ENCODE data around the gene NRDE2.

NRDE2 gene

GRCh38 chr14:90331497-90332270 is at the start of gene NRDE2:
NRDE2 (minus strand) TSS chr14:90331941; CDS start chr14:90331904, 37 bp downstream.
- DNase-seq (ENCODE audit: extremely low read depth in 1 of 2, low read depth in 1 of 2): peak; percentile 96 to 99

DNA sequence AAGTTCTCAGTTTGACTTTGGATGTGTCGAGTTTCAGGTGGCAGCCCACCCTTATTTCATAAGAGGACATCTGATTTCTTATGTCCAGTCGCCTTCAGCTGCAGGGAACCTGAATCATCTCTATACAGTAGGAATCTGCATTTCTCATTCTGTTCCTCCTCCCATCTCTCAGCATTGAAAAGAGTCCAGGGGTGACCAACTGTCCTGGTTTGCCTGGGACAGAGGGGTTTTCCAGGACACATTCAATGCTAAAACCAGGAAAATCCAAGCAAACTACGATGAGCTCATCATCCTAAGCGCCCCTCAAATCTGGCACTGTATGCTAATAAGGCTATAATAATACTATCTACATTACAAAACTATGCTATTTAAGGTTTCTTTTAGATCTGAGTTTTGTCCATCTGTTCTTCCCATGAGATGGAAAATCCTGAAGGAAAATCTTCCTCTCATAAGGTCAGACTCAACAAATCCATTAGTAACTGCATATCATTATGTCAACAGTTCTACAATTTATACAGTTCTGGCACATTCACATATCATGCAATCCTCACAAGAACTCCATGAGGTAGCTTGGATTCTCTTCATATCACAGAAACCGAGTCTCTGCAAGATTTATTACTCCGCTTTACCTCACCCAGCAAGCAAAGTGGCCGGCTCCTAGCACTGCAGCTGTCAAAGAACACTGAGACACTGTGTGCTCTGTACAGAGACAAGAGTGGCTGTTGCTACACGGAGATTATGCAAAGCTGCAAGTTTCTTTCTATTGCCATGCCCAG is 49.5 kb upstream of the NRDE2 start:
- DNase-seq (ENCODE audit: extremely low read depth in 1 of 2, low read depth in 1 of 2): no peak

- no peak for DNase-seq (ENCODE audit: extremely low read depth in 1 of 2, low read depth in 1 of 2)
Observed at GRCh38 chr14:90379106-90379505, 47.4 kb upstream of the NRDE2 start.

DNA sequence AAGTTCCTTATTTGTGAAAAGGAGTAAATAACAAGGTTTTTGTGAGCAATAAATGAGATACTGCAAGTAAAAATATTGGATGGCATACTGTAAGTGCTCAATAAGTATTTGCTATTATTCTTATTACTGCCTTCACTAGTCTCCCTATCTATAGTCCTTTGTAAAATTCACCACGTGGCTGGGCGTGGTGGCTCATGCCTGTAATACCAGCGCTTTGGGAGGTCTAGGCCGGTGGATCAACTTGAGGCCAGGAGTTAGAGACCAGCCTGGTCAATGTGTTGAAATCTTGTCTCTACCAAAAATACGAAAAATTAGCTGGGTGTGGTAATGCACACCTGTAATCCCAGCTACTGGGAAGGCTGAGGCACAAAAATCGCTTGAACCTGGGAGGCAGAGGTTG is 46.5 kb upstream of the NRDE2 start:
- DNase-seq (ENCODE audit: extremely low read depth in 1 of 2, low read depth in 1 of 2): no peak

DNA sequence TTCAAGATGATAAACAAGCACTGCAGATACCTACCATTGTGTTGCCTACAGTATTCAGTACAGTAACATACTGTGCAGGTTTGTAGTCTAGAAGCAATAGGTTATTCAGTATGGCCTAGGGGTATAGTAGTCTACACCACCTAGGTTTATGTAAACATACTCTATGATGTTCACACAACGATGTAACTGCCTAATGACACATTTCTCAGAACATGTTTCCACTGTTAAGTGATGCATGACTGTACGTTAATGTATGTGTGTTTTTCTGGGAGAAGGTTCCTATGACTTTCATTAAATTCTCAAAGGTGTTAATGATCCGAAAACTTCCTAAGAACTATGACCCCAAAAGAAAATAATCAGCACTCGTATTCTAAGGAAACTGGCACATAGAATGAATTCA is 44.2 kb upstream of the NRDE2 start:
- DNase-seq (ENCODE audit: extremely low read depth in 1 of 2, low read depth in 1 of 2): no peak

DNA sequence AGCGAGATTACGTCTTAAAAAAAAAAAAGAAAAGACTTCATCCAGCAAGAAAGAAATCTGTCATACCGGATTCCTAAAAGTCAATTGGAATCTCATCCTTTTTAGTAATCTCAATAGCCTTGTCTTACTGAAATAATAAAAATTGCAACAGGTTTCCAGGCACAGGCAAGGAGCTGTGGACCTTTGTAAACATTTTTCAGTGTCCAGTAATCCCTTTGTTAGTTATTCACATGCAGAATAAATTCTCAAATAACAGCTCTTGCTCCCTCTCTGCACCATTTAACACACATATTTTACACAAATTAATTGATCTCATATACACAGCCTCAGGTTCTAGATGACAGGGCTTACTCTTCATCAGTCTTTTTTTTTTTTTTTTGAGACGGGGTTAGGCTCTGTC is 43.1 kb upstream of the NRDE2 start:
- no peak for DNase-seq (ENCODE audit: extremely low read depth in 1 of 2, low read depth in 1 of 2)

- no peak for DNase-seq (ENCODE audit: extremely low read depth in 1 of 2, low read depth in 1 of 2)
Observed at GRCh38 chr14:90373887-90374286, 42.1 kb upstream of the NRDE2 start.

GRCh38 chr14:90368946-90369721 is 37.4 kb upstream of the NRDE2 start:
- DNase-seq (ENCODE audit: extremely low read depth in 1 of 2, low read depth in 1 of 2): no peak

GRCh38 chr14:90362558-90362896 is 30.8 kb upstream of the NRDE2 start:
- DNase-seq (ENCODE audit: extremely low read depth in 1 of 2, low read depth in 1 of 2): no peak

DNA sequence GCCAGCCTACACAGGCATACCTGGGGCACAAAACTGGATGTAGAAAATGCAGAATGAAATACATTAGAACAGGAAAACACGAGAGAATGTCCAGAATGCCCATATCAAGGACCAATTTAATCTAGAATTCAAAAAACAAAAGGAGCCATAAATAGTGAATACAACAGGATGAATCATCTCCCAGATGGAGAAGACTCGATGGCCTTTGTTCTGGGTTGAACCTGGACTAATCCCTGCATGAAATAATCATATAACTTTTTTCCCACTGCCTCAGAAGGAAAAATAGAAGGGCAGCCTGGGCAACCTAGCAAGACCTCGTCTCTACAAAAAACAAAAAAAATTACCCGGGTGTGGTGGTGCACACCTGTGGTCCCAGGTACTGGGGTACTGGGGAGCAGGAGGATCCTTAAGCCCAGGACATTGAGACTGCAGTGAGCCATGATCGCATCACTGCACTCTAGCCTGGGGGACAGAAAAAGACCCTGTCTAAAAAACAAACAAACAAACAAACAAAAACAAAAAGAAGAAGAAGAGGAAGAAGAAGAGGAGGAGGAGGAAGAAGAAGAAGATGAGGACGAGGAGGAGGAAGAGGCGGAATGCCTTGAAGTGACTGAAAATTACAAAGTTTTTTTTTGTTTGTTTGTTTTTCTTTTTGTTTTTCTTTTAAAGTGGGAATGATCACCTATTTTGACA is 30.3 kb upstream of the NRDE2 start:
- DNase-seq (ENCODE audit: extremely low read depth in 1 of 2, low read depth in 1 of 2): no peak

GRCh38 chr14:90358359-90358758 is 26.6 kb upstream of the NRDE2 start:
- no peak for DNase-seq (ENCODE audit: extremely low read depth in 1 of 2, low read depth in 1 of 2)

DNA sequence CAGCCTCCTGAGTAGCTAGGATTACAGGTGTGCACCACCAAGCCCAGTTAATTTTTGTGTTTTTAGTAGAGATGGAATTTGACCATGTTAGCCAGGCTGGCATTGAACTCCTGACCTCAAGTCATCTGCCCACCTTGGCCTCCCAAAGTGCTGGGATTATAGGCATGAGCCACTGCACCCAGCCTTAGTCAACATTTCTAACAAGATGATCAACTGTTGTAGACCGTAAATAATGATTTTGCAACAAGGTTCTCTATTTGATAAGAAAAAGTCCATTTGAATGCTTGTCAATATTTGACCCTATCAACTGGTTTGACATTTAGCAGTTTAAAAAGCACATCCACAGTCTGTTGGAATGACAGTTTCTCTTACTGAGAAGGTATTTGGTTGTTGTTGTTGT is 25.2 kb upstream of the NRDE2 start:
- no peak for DNase-seq (ENCODE audit: extremely low read depth in 1 of 2, low read depth in 1 of 2)

DNA sequence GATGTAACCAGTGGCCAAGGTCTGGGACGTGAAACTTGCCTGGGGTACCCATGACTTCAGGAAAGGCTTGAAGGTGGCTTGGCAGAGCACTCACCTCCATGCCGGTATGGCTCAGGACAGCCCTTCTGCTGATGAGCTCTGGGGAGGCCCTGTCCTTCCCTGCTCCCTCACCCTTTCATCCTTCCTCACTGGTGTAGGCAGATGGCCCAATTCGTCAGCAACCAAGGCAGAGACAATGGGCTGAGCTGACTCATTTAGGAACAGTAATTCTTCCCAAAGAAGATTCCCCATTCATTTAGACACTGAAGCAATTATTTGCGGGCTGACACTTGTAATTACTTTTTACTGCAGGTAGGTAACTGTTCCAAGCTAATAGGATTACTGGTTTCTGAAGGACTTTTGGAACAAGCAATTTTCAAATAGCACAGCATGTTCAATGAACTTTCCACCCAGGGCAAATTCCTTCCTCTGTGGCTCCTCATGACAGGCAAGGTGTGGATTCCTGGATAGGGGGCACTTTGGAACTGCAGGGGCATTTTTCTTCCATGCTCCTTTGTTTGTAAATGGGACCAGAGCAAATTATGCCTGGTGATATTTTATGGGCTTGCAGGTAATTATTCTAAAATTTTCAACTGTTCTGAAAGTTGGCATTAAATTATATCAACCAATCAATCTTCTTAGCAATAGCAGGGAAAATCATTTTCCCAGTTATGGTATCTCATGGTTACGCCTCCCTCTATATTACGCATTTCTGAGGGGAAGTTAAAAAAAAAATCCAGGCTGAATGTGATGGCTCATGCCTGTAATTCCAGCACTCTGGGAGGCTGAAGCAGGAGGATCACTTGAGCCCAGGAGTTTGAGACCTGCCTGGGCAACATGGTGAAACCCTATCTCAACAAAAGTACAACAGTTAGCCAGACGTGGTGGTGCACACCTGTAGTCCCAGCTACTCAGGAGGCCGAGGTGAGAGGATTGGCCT is 24.1 kb upstream of the NRDE2 start:
- no peak for DNase-seq (ENCODE audit: extremely low read depth in 1 of 2, low read depth in 1 of 2)

DNA sequence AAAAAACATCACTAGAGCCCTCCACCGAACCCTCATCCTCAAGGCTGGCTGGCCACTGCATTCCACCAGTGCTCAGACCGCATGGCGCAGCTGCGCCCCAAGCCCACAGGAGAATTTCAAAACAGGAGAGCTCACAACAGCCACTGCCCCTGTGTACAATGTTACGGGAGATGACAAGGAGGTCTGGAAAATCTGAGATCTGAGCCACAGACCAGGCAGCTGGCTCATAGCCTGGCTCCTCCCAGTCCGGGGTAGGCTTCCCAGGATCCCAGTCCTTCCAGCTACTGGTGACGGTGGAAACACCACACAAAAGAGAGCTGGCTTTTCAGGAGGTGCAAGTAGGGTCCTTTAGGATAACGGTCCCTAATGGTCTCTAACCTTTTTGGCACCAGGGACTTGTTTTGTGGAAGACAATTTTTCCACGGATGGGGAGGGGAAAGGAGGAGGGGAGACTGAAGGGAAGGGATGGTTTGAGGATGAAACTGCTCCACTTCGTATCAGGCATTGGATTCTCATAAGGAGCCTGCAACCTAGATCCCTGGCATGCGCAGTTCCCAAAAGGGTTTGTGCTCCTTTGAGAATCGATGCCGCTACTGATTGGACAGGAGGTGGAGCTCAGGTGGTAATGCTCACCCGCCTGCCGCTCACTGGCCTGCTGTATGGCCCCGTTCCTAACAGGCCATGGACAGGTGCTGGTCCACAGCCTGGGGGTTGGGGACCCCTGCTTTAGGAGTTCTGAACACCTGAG is 23.0 kb upstream of the NRDE2 start:
- no peak for DNase-seq (ENCODE audit: extremely low read depth in 1 of 2, low read depth in 1 of 2)

DNA sequence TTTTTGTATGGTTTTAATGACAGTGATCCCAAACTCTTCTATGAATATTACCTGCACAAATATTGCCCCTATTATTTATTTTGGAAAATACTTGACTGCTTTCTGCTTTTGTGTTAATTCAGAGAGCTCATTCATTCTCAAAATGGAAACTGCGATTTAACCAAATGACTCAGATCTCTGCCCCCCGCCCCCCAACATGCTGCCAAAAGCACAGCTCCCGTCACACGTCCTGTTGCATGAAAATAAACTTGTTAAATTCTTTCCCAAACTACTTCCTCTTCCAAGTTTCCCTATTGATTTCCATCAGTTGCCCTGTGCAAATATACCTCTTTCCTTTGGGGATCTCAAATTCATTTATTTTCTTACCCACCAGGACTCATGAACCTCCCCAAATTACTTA is 18.0 kb upstream of the NRDE2 start:
- DNase-seq (ENCODE audit: extremely low read depth in 1 of 2, low read depth in 1 of 2): no peak

- DNase-seq (ENCODE audit: extremely low read depth in 1 of 2, low read depth in 1 of 2): no peak
Observed at GRCh38 chr14:90348270-90348669, 16.5 kb upstream of the NRDE2 start.

GRCh38 chr14:90345239-90345557 is 13.5 kb upstream of the NRDE2 start:
- no peak for DNase-seq (ENCODE audit: extremely low read depth in 1 of 2, low read depth in 1 of 2)

DNA sequence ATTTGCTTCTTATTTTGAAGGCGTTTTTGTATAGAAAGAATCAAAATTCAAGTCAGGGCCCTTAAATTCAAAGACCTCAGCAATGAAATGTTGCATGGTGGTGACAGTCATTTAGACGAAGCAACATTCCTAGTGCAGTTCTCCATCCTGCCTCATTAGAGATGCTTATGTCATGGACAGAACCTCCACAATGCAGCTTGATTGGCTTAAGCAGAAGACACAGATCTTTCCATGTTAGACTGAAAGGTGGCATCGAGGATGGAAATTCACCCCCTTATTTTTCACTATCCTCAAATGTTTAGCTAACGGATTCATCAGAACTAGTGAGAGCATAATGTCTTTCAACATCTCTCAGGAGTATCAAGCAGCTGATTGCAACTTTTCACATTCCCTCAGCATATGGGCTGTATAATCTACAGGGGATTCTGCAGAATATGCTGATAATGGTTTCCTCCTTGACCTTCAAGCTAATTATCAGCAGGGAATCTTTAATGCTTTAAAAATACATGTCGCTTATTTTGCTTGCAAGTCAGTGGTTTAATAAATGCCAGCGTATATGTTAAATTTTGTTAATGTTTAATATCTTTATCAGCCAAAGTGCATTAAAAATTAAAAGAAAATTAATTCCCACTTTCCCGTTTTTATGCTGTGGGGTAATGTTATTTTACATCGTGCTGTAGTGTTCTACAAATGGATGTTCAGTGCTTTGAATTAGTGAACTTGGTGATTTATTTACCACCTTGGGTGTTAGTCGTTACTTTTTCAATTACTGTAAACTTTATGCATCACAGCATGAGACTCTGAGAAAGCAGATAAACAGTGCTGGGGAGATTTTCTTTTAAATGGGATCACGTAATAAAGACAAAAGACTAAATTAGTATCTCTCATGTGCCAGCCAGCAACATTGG is 12.8 kb upstream of the NRDE2 start:
- DNase-seq (ENCODE audit: extremely low read depth in 1 of 2, low read depth in 1 of 2): no peak

Data from stimulated activated CD8-positive, alpha-beta memory T cell treated with anti-CD3 and anti-CD28 coated beads, Interleukin-7, amount 100 ng/mL, for 48 hours (primary cell).